CD4-positive, alpha-beta T cell treated with Interleukin-15 for 4 hours (primary cell): ENCODE data around the gene GPR151.

ENCODE experiments used
- DNase-seq: peaks from one replicate; pipeline ENCODE4 v3.0.0-alpha.2; 2020; ENCODE audit warnings: low spot score

The GPR151 gene

GRCh38 chr5:146520731-146521130, 4.7 kb upstream of the GPR151 start:
- no peak for DNase-seq

- no peak for DNase-seq
Observed at GRCh38 chr5:146519554-146519953, 3.6 kb upstream of the GPR151 start.

- DNase-seq, result no peak
Observed at GRCh38 chr5:146515473-146516150, 378 bp downstream of the GPR151 start.

- no peak for DNase-seq
Observed at GRCh38 chr5:146514575-146514974, 1.4 kb downstream of the GPR151 start.

- DNase-seq, result no peak
Observed at GRCh38 chr5:146513462-146513861, 2.5 kb downstream of the GPR151 start.

- DNase-seq, result no peak
Observed at GRCh38 chr5:146510559-146511125, 5.3 kb downstream of the GPR151 start.

- no peak for DNase-seq
Observed at GRCh38 chr5:146507428-146507827, 8.6 kb downstream of the GPR151 start.

GRCh38 chr5:146499680-146500079, 16.3 kb downstream of the GPR151 start:
- no peak for DNase-seq

- no peak for DNase-seq
Observed at GRCh38 chr5:146494656-146495055, 21.3 kb downstream of the GPR151 start.

GRCh38 chr5:146490089-146490843, 25.7 kb downstream of the GPR151 start:
- no peak for DNase-seq

- no peak for DNase-seq
Observed at GRCh38 chr5:146484714-146485391, 31.1 kb downstream of the GPR151 start.

GRCh38 chr5:146482775-146483174, 33.2 kb downstream of the GPR151 start:
- DNase-seq, result no peak

GRCh38 chr5:146475906-146476305, 40.1 kb downstream of the GPR151 start:
- no peak for DNase-seq

GRCh38 chr5:146475190-146475780, 40.7 kb downstream of the GPR151 start:
- DNase-seq, result no peak

- DNase-seq, result no peak
Observed at GRCh38 chr5:146474065-146474464, 41.9 kb downstream of the GPR151 start.

GRCh38 chr5:146467760-146468159, 48.2 kb downstream of the GPR151 start:
- DNase-seq, result no peak

GRCh38 chr5:146466521-146467349, 49.3 kb downstream of the GPR151 start:
- DNase-seq, result no peak

GRCh38 chr5:146463446-146463845, 52.5 kb downstream of the GPR151 start:
- DNase-seq, result no peak
